K562 (cell line): ENCODE results near the gene SOCS4.

ENCODE experiments used
- CEBPG ChIP-seq, 3 experiments: fragments of 200-800 bp in 1 of 3; sonication (Bioruptor generic) in 1 of 3; sonication (generic) in 1 of 3; formaldehyde crosslinking in 1 of 3; IDR thresholded peaks in 2 of 3; conservative IDR thresholded peaks in 1 of 3; 2 replicates each; pipeline versions ENCODE4 v1.6.1 to v1.8.0; 2016 to 2022; ENCODE audit warnings: missing compliant biosample characterization in 2 of 3, missing genetic modification characterization in 2 of 3, mild to moderate bottlenecking in 1 of 3, missing genetic modification reagents in 1 of 3
- CTCF ChIP-seq, 3 experiments: IDR thresholded peaks in 2 of 3; conservative IDR thresholded peaks in 1 of 3; 2 replicates each; pipeline ENCODE4 v1.5.1; 2011 to 2012; ENCODE audit warnings: low read length in 3 of 3, mild to moderate bottlenecking in 3 of 3, control low read depth in 2 of 3, improper control_type of control experiment in 1 of 3, inconsistent platforms in 1 of 3, low read depth in 1 of 3, mixed read lengths in 1 of 3, moderate library complexity in 1 of 3; ENCODE audit not compliant: insufficient read depth in 2 of 3
- CTCFL ChIP-seq: IDR thresholded peaks from 2 replicates; pipeline ENCODE4 v1.6.1; 2011; ENCODE audit warnings: borderline replicate concordance, low read depth, mild to moderate bottlenecking, moderate library complexity, low read length; ENCODE audit not compliant: insufficient read depth, poor library complexity, severe bottlenecking
- EP300 ChIP-seq: IDR thresholded peaks from 2 replicates; pipeline ENCODE4 v1.6.1; 2012; ENCODE audit warnings: low read length, improper control_type of control experiment
- EZH2 ChIP-seq: IDR thresholded peaks from 2 replicates; pipeline ENCODE4 v1.6.1; 2012; ENCODE audit warnings: low read depth, mild to moderate bottlenecking, inconsistent platforms, low read length, borderline replicate concordance
- NR2C2 ChIP-seq, 2 experiments: fragments of 200-800 bp in 1 of 2; sonication (Bioruptor generic) in 1 of 2; sonication (generic) in 1 of 2; formaldehyde crosslinking in 1 of 2; IDR thresholded peaks; 2 replicates each; pipeline versions ENCODE4 v1.6.1 to v1.8.0; 2016 to 2022; ENCODE audit warnings: mild to moderate bottlenecking in 1 of 2, missing compliant biosample characterization in 1 of 2, missing genetic modification characterization in 1 of 2, missing genetic modification reagents in 1 of 2
- POLR2A ChIP-seq: fragments of 450-650 bp; conservative IDR thresholded peaks from 2 replicates; pipeline ENCODE4 v1.6.1; 2016
- POLR2AphosphoS2 ChIP-seq: IDR thresholded peaks from 2 replicates; pipeline ENCODE4 v1.6.1; 2012; ENCODE audit warnings: low read length, improper control_type of control experiment
- RBM39 ChIP-seq: fragments of 200-400 bp; formaldehyde crosslinking; optimal IDR thresholded peaks from 2 replicates; pipeline ENCODE3; 2018; ENCODE audit warnings: low read depth, low read length
- SIX5 ChIP-seq, 2 experiments: IDR thresholded peaks; 2 replicates each; pipeline ENCODE4 v1.6.1; 2011; ENCODE audit warnings: low read length in 2 of 2, borderline replicate concordance in 1 of 2, low read depth in 1 of 2, mild to moderate bottlenecking in 1 of 2, moderate library complexity in 1 of 2; ENCODE audit not compliant: insufficient read depth in 1 of 2
- STAT6 ChIP-seq: sonication (generic); formaldehyde crosslinking; IDR thresholded peaks from 2 replicates; pipeline ENCODE4 v1.8.1; 2023; ENCODE audit warnings: mild to moderate bottlenecking, missing genetic modification reagents
- USF2 ChIP-seq: sonication (generic); formaldehyde crosslinking; IDR thresholded peaks from 2 replicates; pipeline ENCODE4 v1.5.0; 2020; ENCODE audit warnings: missing genetic modification reagents
- ZBTB34 ChIP-seq: fragments of 250-450 bp; sonication (Bioruptor Pico); IDR thresholded peaks from 2 replicates; pipeline ENCODE4 v1.8.0; 2021; ENCODE audit warnings: mild to moderate bottlenecking, moderate library complexity
- ZNF354B ChIP-seq: fragments of 250-450 bp; sonication (Bioruptor Pico); IDR thresholded peaks from 2 replicates; pipeline ENCODE4 v1.4.0; 2020

- no peak for TF ChIP-seq ZBTB34 (CRISPR knock-in tag)
- no peak for TF ChIP-seq RBM39
- TF ChIP-seq NR2C2 (CRISPR knock-in tag; IDR thresholded peaks at IDR 0.05) = no peak
- TF ChIP-seq NR2C2 (tag; IDR thresholded peaks at IDR 0.05) = peak; percentile 71; the same call in 1 of the 2 replicates
- no peak for TF ChIP-seq CEBPG (CRISPR knock-in tag; IDR thresholded peaks at IDR 0.05)
- TF ChIP-seq CEBPG (tag; conservative IDR thresholded peaks at IDR 0.05 in 1 of 2, IDR thresholded peaks at IDR 0.05 in 1 of 2) = no peak
- TF ChIP-seq POLR2AphosphoS2 = no peak; the same call in 1 of the 2 replicates
- TF ChIP-seq USF2 = no peak
- peak; percentile 93 to 98 (median 98) for TF ChIP-seq CTCF (IDR thresholded peaks at IDR 0.05 in 2 of 3, conservative IDR thresholded peaks at IDR 0.05 in 1 of 3; ENCODE audit: insufficient read depth in 2 of 3, low read depth in 1 of 3, low read length in 3 of 3)
- no peak for TF ChIP-seq STAT6
- peak; percentile 82 for TF ChIP-seq CTCFL
- no peak for TF ChIP-seq SIX5 (IDR thresholded peaks at IDR 0.05; ENCODE audit: borderline replicate concordance in 1 of 2, insufficient read depth in 1 of 2, low read depth in 1 of 2, low read length in 2 of 2)
- peak; percentile 99 for TF ChIP-seq POLR2A
- TF ChIP-seq ZNF354B (CRISPR knock-in tag) = no peak
- no peak for TF ChIP-seq EZH2
- peak; percentile 17; the same call in 1 of the 2 replicates for TF ChIP-seq EP300
Observed at GRCh38 chr14:55051423-55052268, 24.6 kb downstream of the SOCS4 start, which contains the start of gene MAPK1IP1L.
